MCF 10A (cell line): ENCODE results near the gene UQCR11. TPM values are rescaled to one million over a fixed set of nuclear protein-coding genes. Genes with fewer than 3 reads are reported as not detected.

Source experiments
- BruUV-seq: library from RNA; stranded (reverse); fragments of 400-500 nt; replicated peaks from 2 replicates; lab custom pipeline; 2021; lab: Mats Ljungman, UMichigan
- CTCF ChIA-PET: fragments of 300-600 bp; sonication (Branson Sonifier 250); formaldehyde crosslinking; extraction: SDS; loops from one replicate; lab custom pipeline; 2021; ENCODE audit warnings: antibody characterized with exemption, inconsistent platforms; lab: Yijun Ruan, JAX
- POLR2A ChIA-PET: fragments of 300-600, 350-650 bp; sonication (Branson Sonifier 250); formaldehyde crosslinking; extraction: SDS; loops from one replicate; lab custom pipeline; 2020; ENCODE audit warnings: antibody characterized with exemption, inconsistent platforms; lab: Yijun Ruan, JAX
- DNase-seq: peaks from one replicate; pipeline ENCODE4 v3.0.0-alpha.2; 2018; ENCODE audit not compliant: unreplicated experiment
- H3K27ac Mint-ChIP-seq: one replicate; pipeline ENCODE4 v1.8.0; 2022; ENCODE audit warnings: mild to moderate bottlenecking, low read depth, mixed read lengths; ENCODE audit not compliant: unreplicated experiment
- H3K27me3 Mint-ChIP-seq: one replicate; pipeline ENCODE4 v1.8.0; 2022; ENCODE audit warnings: mixed read lengths; ENCODE audit not compliant: insufficient read depth, unreplicated experiment
- H3K36me3 Mint-ChIP-seq: one replicate; pipeline ENCODE4 v1.8.0; 2022; ENCODE audit warnings: mild to moderate bottlenecking, moderate library complexity, mixed read lengths; ENCODE audit not compliant: insufficient read depth, unreplicated experiment
- H3K4me1 Mint-ChIP-seq: one replicate; pipeline ENCODE4 v1.8.0; 2022; ENCODE audit warnings: mixed read lengths; ENCODE audit not compliant: insufficient read depth, unreplicated experiment
- H3K4me3 Mint-ChIP-seq: one replicate; pipeline ENCODE4 v1.8.0; 2022; ENCODE audit warnings: mild to moderate bottlenecking, moderate library complexity, mixed read lengths; ENCODE audit not compliant: unreplicated experiment
- H3K9me3 Mint-ChIP-seq: one replicate; pipeline ENCODE4 v1.8.0; 2022; ENCODE audit warnings: mixed read lengths; ENCODE audit not compliant: unreplicated experiment
- intact Hi-C: fragments of 100-400 bp; cut with micrococcal nuclease; formaldehyde crosslinking; loops from 2 replicates; pipeline ENCODE4 v1.14.1; 2022
- total RNA-seq: library from RNA; stranded (reverse); gene quantifications from 2 replicates; pipeline ENCODE4 v1.2.3, GENCODE V29; 2022
- TF ChIP-seq, protein P1 (sequence below): fragments of 200-600 bp; IDR thresholded peaks from one replicate; pipeline ENCODE4 v1.8.0; 2022; ENCODE audit warnings: antibody characterized with exemption, mild to moderate bottlenecking; ENCODE audit not compliant: unreplicated experiment

Gene UQCR11
- total RNA-seq, 1 experiment from 2014 or later, result 256 TPM

DNA sequence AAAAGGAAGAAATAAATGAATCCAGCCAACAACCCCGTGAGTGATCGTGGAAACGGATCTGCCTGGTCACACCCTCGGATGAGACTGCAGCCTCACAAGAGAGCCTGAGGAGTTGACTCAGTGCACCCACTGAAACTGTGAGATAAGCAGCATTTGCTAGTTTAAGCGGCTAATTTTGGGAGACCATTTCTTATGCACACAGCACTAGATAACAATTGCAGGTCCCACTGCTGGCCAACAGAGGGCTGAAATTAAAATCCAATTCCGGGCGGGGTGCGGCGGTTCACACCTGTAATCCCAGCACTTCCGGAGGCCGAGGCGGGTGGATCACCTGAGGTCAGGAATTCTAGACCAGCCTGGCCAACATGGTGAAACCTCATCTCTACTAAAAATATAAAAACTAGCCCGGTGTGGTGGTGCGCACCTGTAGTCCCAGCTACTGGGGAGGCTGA lies 3.6 kb downstream of the UQCR11 start:
- CTCF ChIA-PET, result interaction anchor here (0.6 to 1.1 kb wide), 3 partner anchors 34 to 224 kb away, joined by 3 read pairs; partner anchors contain the start of gene MEX3D
- TF ChIP-seq, protein P1, sequence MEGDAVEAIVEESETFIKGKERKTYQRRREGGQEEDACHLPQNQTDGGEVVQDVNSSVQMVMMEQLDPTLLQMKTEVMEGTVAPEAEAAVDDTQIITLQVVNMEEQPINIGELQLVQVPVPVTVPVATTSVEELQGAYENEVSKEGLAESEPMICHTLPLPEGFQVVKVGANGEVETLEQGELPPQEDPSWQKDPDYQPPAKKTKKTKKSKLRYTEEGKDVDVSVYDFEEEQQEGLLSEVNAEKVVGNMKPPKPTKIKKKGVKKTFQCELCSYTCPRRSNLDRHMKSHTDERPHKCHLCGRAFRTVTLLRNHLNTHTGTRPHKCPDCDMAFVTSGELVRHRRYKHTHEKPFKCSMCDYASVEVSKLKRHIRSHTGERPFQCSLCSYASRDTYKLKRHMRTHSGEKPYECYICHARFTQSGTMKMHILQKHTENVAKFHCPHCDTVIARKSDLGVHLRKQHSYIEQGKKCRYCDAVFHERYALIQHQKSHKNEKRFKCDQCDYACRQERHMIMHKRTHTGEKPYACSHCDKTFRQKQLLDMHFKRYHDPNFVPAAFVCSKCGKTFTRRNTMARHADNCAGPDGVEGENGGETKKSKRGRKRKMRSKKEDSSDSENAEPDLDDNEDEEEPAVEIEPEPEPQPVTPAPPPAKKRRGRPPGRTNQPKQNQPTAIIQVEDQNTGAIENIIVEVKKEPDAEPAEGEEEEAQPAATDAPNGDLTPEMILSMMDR, result peak; percentile 21
- intact Hi-C loops, result no loop called here
- H3K4me1 Mint-ChIP-seq, result peaks cover 4% of the 10 kb centered on the region
- H3K9me3 Mint-ChIP-seq, result no peaks in the 10 kb centered on the region
- no peaks in the 10 kb centered on the region for H3K27me3 Mint-ChIP-seq
- no TSS peak for BruUV-seq
- H3K4me3 Mint-ChIP-seq, result no peak overlapping the region
- no peak for DNase-seq
- H3K36me3 Mint-ChIP-seq, result peaks cover 40% of the 10 kb centered on the region
- H3K27ac Mint-ChIP-seq, result no peak overlapping the region
- POLR2A ChIA-PET, result interaction anchor here (0.7 to 8.0 kb wide), 2 partner anchors 10 to 1023 kb away, joined by 3 to 105 read pairs; partner anchors contain the start of gene MBD3

- intact Hi-C loops, result no loop called here
- POLR2A ChIA-PET, result no interaction called here
- CTCF ChIA-PET, result no interaction called here
- TF ChIP-seq, protein P1, result no peak
- no TSS peak for BruUV-seq
- Mint-ChIP-seq H3K4me3 (no peak overlapping the region), H3K36me3 (peaks cover 54% of the 10 kb centered on the region), H3K27ac (no peak overlapping the region), H3K9me3 (no peaks in the 10 kb centered on the region), H3K4me1 (peaks cover 4% of the 10 kb centered on the region), H3K27me3 (no peaks in the 10 kb centered on the region)
- no peak for DNase-seq
Observed at GRCh38 chr19:1599460-1599846, 5.8 kb downstream of the UQCR11 start.

DNA sequence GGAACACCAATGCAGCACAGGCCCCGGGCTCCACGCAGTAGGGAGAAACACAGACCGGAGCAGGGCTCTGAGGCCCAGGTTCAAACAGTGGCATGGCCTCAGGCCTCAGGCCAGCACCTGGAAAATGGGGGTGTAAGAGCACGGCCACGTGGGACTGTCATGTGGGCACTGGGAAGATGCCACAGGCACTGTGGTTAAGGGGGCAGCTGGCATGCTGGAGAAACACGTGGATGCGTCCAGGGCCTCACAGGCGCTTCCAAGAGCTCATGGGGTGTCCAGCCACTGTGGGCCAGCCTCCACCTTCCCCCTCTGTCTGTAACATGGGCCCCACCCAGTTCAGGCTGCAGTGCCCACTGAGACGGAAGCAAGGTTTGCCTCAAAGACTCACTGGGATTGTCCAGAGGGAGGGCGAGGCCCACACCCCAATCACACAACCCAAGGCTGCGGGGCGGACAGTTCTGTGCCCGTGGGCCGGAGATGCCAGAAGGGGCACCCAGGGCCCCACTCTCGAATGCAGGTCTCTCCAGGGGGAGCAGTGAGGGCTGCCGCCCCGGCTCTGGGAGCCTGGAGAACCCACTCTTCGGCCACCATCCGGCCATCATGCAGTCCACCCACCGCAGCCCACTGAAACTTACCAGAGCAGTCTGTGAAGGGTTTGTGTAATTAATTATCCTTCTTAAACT lies 6.3 kb downstream of the UQCR11 start:
- CTCF ChIA-PET, result interaction anchor here (0.6 kb wide), 1 partner anchor 168 kb away, joined by 4 read pairs; no protein-coding TSS in a partner anchor
- intact Hi-C loops, result no loop called here
- TF ChIP-seq, protein P1, result no peak
- POLR2A ChIA-PET, result no interaction called here
- no peak overlapping the region for H3K4me3 Mint-ChIP-seq
- no peaks in the 10 kb centered on the region for H3K4me1 Mint-ChIP-seq
- H3K27ac Mint-ChIP-seq, result no peak overlapping the region
- H3K36me3 Mint-ChIP-seq, result peaks cover 60% of the 10 kb centered on the region
- DNase-seq, result no peak
- no peaks in the 10 kb centered on the region for H3K27me3 Mint-ChIP-seq
- no TSS peak for BruUV-seq
- no peaks in the 10 kb centered on the region for H3K9me3 Mint-ChIP-seq

DNA sequence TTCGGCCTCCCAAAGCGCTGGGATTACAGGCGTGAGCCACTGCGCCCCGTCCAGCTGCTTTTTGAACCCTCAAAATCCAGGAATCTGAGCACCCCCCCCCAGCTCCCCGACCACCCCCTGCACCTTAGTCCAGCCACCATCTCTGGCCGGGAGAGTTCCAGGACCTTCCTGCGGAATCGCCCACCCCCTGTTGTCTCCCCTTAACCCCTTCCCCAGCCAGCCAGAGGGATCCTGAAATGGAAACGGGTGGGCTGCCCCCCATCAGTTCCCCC lies 11.8 kb downstream of the UQCR11 start:
- peak overlapping the region; percentile 83 for H3K4me3 Mint-ChIP-seq

More for the DNA sequence above, 11.8 kb downstream of the UQCR11 start:
- POLR2A ChIA-PET, result interaction anchor here (1.1 to 6.3 kb wide), 9 partner anchors 10 to 567 kb away, joined by 3 to 105 read pairs (median 6); partner anchors contain the start of genes ABHD17A, CNN2, REEP6 and TCF3
- CTCF ChIA-PET, result interaction anchor here (0.8 to 1.2 kb wide), 2 partner anchors 20 to 48 kb away, joined by 3 read pairs; no protein-coding TSS in a partner anchor
- BruUV-seq, result no TSS peak
- peaks cover 13% of the 10 kb centered on the region for H3K4me1 Mint-ChIP-seq
- DNase-seq, result no peak
- TF ChIP-seq, protein P1, result no peak
- H3K27ac Mint-ChIP-seq, result peak overlapping the region; percentile 87
- H3K36me3 Mint-ChIP-seq, result peaks cover 54% of the 10 kb centered on the region
- intact Hi-C loops, result no loop called here
- H3K27me3 Mint-ChIP-seq, result no peaks in the 10 kb centered on the region
- H3K9me3 Mint-ChIP-seq, result no peaks in the 10 kb centered on the region
